Measurements from ENCODE around the gene CTSL.

GRCh38 chr9:87703636-87704276 is 22.2 kb upstream of the CTSL start:
- no peak for TF ChIP-seq SUZ12 (IDR thresholded peaks at IDR 0.05)
- no peak for TF ChIP-seq LEF1 (IDR thresholded peaks at IDR 0.05; ENCODE audit: borderline replicate concordance)
- no peak for TF ChIP-seq SP1 (IDR thresholded peaks at IDR 0.05)
- no peak for TF ChIP-seq BHLHE40 (IDR thresholded peaks at IDR 0.05; ENCODE audit: borderline replicate concordance)
- TF ChIP-seq FOXM1 (IDR thresholded peaks at IDR 0.05; ENCODE audit: borderline replicate concordance), result no peak
- TF ChIP-seq L3MBTL2 (conservative IDR thresholded peaks at IDR 0.05), result no peak
- TF ChIP-seq NFRKB (IDR thresholded peaks at IDR 0.05), result no peak
- TF ChIP-seq ELF4 (IDR thresholded peaks at IDR 0.05), result no peak
- no peak for TF ChIP-seq FOXK2 (IDR thresholded peaks at IDR 0.05)
- no peak for TF ChIP-seq PKNOX1 (IDR thresholded peaks at IDR 0.05)
